ENCODE measurements around the gene OCIAD1.

OCIAD1 gene

GRCh38 chr4:48830706-48831531 is at the start of gene OCIAD1:
Gene OCIAD1, plus strand, starts transcription at chr4:48831088. Its CDS starts 1,537 bp downstream, at chr4:48832625.
- TF ChIP-seq RAD21 (IDR thresholded peaks at IDR 0.05; ENCODE audit: low read depth), result no peak
- no peak for TF ChIP-seq EP300 (IDR thresholded peaks at IDR 0.05; ENCODE audit: borderline replicate concordance)
- peak; percentile 69 for TF ChIP-seq TCF12 (IDR thresholded peaks at IDR 0.05; ENCODE audit: low read depth)
- TF ChIP-seq, protein P1, sequence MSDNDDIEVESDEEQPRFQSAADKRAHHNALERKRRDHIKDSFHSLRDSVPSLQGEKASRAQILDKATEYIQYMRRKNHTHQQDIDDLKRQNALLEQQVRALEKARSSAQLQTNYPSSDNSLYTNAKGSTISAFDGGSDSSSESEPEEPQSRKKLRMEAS (IDR thresholded peaks at IDR 0.05), result peak; percentile 62
- TF ChIP-seq NFIC (IDR thresholded peaks at IDR 0.05), result no peak
- peak; percentile 78 for TF ChIP-seq TAF1 (IDR thresholded peaks at IDR 0.05; ENCODE audit: low read depth)
- 0 out of 2 replicates have a peak, but pooled peaks have one; percentile 19 for TF ChIP-seq FOXM1 (IDR thresholded peaks at IDR 0.05; ENCODE audit: borderline replicate concordance, low read depth)
- TF ChIP-seq ZBTB7A (IDR thresholded peaks at IDR 0.05; ENCODE audit: low read depth), result no peak
- TF ChIP-seq YY1 (IDR thresholded peaks at IDR 0.05; ENCODE audit: low read depth), result peak; percentile 93
- TF ChIP-seq, protein P2, sequence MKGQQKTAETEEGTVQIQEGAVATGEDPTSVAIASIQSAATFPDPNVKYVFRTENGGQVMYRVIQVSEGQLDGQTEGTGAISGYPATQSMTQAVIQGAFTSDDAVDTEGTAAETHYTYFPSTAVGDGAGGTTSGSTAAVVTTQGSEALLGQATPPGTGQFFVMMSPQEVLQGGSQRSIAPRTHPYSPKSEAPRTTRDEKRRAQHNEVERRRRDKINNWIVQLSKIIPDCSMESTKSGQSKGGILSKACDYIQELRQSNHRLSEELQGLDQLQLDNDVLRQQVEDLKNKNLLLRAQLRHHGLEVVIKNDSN (IDR thresholded peaks at IDR 0.05), result no peak
- no peak for TF ChIP-seq CEBPB (IDR thresholded peaks at IDR 0.05)
- TF ChIP-seq, protein P3, sequence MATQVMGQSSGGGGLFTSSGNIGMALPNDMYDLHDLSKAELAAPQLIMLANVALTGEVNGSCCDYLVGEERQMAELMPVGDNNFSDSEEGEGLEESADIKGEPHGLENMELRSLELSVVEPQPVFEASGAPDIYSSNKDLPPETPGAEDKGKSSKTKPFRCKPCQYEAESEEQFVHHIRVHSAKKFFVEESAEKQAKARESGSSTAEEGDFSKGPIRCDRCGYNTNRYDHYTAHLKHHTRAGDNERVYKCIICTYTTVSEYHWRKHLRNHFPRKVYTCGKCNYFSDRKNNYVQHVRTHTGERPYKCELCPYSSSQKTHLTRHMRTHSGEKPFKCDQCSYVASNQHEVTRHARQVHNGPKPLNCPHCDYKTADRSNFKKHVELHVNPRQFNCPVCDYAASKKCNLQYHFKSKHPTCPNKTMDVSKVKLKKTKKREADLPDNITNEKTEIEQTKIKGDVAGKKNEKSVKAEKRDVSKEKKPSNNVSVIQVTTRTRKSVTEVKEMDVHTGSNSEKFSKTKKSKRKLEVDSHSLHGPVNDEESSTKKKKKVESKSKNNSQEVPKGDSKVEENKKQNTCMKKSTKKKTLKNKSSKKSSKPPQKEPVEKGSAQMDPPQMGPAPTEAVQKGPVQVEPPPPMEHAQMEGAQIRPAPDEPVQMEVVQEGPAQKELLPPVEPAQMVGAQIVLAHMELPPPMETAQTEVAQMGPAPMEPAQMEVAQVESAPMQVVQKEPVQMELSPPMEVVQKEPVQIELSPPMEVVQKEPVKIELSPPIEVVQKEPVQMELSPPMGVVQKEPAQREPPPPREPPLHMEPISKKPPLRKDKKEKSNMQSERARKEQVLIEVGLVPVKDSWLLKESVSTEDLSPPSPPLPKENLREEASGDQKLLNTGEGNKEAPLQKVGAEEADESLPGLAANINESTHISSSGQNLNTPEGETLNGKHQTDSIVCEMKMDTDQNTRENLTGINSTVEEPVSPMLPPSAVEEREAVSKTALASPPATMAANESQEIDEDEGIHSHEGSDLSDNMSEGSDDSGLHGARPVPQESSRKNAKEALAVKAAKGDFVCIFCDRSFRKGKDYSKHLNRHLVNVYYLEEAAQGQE (IDR thresholded peaks at IDR 0.05; ENCODE audit: low read depth), result no peak
- TF ChIP-seq CREB1 (IDR thresholded peaks at IDR 0.05; ENCODE audit: low read depth), result 0 out of 2 replicates have a peak, but pooled peaks have one; percentile 58
- no peak for TF ChIP-seq EGR1 (IDR thresholded peaks at IDR 0.05)
- peak; percentile 31 for TF ChIP-seq TEAD4 (IDR thresholded peaks at IDR 0.05)

DNA sequence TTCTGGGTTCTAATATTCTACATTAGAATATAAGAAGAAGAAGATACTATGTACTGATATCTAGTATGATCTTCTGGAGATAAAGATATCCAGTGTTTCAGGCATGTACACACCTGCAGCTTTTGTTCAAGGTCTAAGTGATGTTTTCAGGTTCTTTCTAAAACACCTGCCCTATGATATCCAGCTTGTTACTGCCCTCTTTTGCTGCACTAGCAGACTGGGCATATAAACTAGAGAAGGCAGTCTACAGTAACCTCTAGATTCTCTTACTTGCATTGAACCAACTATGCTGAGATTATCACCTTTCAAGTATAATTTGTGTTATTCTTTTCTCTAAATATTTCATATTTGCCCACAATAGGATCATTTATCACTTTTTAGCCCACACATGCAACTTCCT is 48.9 kb upstream of the OCIAD1 start:
- TF ChIP-seq TEAD4 (IDR thresholded peaks at IDR 0.05) (no peak), RAD21 (IDR thresholded peaks at IDR 0.05; ENCODE audit: low read depth) (peak; percentile 21; the same call in 1 of the 2 replicates)

- no peak for TF ChIP-seq EGR1 (IDR thresholded peaks at IDR 0.05)
- TF ChIP-seq, protein P3 (IDR thresholded peaks at IDR 0.05; ENCODE audit: low read depth), result no peak
- TF ChIP-seq TAF1 (IDR thresholded peaks at IDR 0.05; ENCODE audit: low read depth), result no peak
- TF ChIP-seq, protein P1 (IDR thresholded peaks at IDR 0.05), result no peak
- no peak for TF ChIP-seq ZBTB7A (IDR thresholded peaks at IDR 0.05; ENCODE audit: low read depth)
- no peak for TF ChIP-seq EP300 (IDR thresholded peaks at IDR 0.05; ENCODE audit: borderline replicate concordance)
- no peak for TF ChIP-seq RAD21 (IDR thresholded peaks at IDR 0.05; ENCODE audit: low read depth)
- TF ChIP-seq YY1 (IDR thresholded peaks at IDR 0.05; ENCODE audit: low read depth), result no peak
- no peak for TF ChIP-seq FOXM1 (IDR thresholded peaks at IDR 0.05; ENCODE audit: borderline replicate concordance, low read depth)
- TF ChIP-seq CREB1 (IDR thresholded peaks at IDR 0.05; ENCODE audit: low read depth), result no peak
- TF ChIP-seq CEBPB (IDR thresholded peaks at IDR 0.05), result no peak
- TF ChIP-seq TEAD4 (IDR thresholded peaks at IDR 0.05), result no peak
- TF ChIP-seq NFIC (IDR thresholded peaks at IDR 0.05), result no peak
- no peak for TF ChIP-seq TCF12 (IDR thresholded peaks at IDR 0.05; ENCODE audit: low read depth)
- TF ChIP-seq, protein P2 (IDR thresholded peaks at IDR 0.05), result no peak
Measured at GRCh38 chr4:48785302-48785701, 45.6 kb upstream of the OCIAD1 start.

GRCh38 chr4:48786549-48786948 is 44.3 kb upstream of the OCIAD1 start:
- TF ChIP-seq NFIC (IDR thresholded peaks at IDR 0.05) (no peak), EGR1 (IDR thresholded peaks at IDR 0.05) (no peak), TAF1 (IDR thresholded peaks at IDR 0.05; ENCODE audit: low read depth) (no peak), YY1 (IDR thresholded peaks at IDR 0.05; ENCODE audit: low read depth) (no peak), TEAD4 (IDR thresholded peaks at IDR 0.05) (no peak), CEBPB (IDR thresholded peaks at IDR 0.05) (no peak), TCF12 (IDR thresholded peaks at IDR 0.05; ENCODE audit: low read depth) (no peak), RAD21 (IDR thresholded peaks at IDR 0.05; ENCODE audit: low read depth) (no peak), CREB1 (IDR thresholded peaks at IDR 0.05; ENCODE audit: low read depth) (no peak)
- TF ChIP-seq, protein P2 (IDR thresholded peaks at IDR 0.05), result no peak
- TF ChIP-seq, protein P1 (IDR thresholded peaks at IDR 0.05), result no peak

DNA sequence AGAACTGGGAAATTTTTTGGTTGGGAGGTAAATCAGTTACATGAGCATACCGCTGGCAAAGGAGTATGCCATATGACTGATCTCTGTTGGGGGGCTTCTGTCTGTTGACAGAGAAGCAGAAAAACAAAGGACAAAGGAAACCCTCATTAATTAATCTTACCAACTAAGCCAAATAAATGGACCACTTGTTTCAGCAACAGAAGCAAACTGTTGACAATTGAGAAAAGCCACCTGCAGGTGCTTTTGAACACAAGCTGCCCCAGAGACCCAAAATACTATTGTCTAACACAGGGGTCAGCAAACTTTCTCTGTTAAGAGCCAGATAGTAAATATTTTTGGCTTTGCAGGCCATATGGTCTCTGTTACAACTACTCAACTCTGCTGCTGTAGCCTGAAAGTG is 43.8 kb upstream of the OCIAD1 start:
- no peak for TF ChIP-seq TCF12 (IDR thresholded peaks at IDR 0.05; ENCODE audit: low read depth)
- no peak for TF ChIP-seq TEAD4 (IDR thresholded peaks at IDR 0.05)
- TF ChIP-seq, protein P1 (IDR thresholded peaks at IDR 0.05), result no peak
- TF ChIP-seq ZBTB7A (IDR thresholded peaks at IDR 0.05; ENCODE audit: low read depth), result no peak
- no peak for TF ChIP-seq YY1 (IDR thresholded peaks at IDR 0.05; ENCODE audit: low read depth)
- no peak for TF ChIP-seq NFIC (IDR thresholded peaks at IDR 0.05)
- no peak for TF ChIP-seq FOXM1 (IDR thresholded peaks at IDR 0.05; ENCODE audit: borderline replicate concordance, low read depth)
- TF ChIP-seq, protein P3 (IDR thresholded peaks at IDR 0.05; ENCODE audit: low read depth), result no peak
- no peak for TF ChIP-seq CREB1 (IDR thresholded peaks at IDR 0.05; ENCODE audit: low read depth)
- TF ChIP-seq RAD21 (IDR thresholded peaks at IDR 0.05; ENCODE audit: low read depth), result no peak
- TF ChIP-seq TAF1 (IDR thresholded peaks at IDR 0.05; ENCODE audit: low read depth), result no peak
- TF ChIP-seq, protein P2 (IDR thresholded peaks at IDR 0.05), result no peak
- no peak for TF ChIP-seq EP300 (IDR thresholded peaks at IDR 0.05; ENCODE audit: borderline replicate concordance)
- TF ChIP-seq CEBPB (IDR thresholded peaks at IDR 0.05), result no peak
- TF ChIP-seq EGR1 (IDR thresholded peaks at IDR 0.05), result no peak
